HL-60 (cell line): ENCODE measurements around the gene KDM3A.

Source experiments
- GABPA ChIP-seq: IDR thresholded peaks from 2 replicates; pipeline ENCODE4 v1.6.1; 2012; ENCODE audit warnings: low read depth
- POLR2AphosphoS5 ChIP-seq: IDR thresholded peaks from 2 replicates; pipeline ENCODE4 v1.6.1; 2012; ENCODE audit warnings: low read depth
- SPI1 ChIP-seq: IDR thresholded peaks from 2 replicates; pipeline ENCODE4 v1.6.1; 2012; ENCODE audit warnings: low read depth, mild to moderate bottlenecking, borderline replicate concordance
- TF ChIP-seq, protein P1 (sequence below): IDR thresholded peaks from 2 replicates; pipeline ENCODE4 v1.6.1; 2012; ENCODE audit warnings: low read depth; ENCODE audit not compliant: insufficient replicate concordance
- TF ChIP-seq, protein P2 (sequence below): IDR thresholded peaks from one replicate; pipeline ENCODE4 v1.5.1; 2011; ENCODE audit warnings: low read length, control low read depth, inconsistent platforms; ENCODE audit not compliant: insufficient read depth

DNA sequence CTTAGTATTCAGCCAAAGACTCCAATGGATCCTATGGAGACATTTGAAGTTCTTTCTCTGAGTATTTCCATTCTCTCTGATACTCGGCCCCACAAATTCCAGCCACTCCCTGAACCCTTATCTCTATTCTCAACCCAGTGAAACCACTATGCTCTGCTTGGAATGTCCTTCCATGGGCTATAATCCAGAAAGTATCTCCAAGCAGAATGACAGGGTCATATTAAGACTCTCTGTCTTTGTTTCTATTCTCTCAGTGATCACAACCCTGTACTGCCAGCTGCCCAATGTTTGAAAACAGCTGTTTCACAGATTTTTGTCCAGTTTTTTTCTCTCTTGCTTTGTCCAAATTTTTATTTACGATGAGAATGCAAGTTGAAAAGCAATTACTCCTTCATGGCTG lies 100.2 kb downstream of the KDM3A start:
- TF ChIP-seq GABPA (no peak), POLR2AphosphoS5 (no peak), SPI1 (no peak)
- TF ChIP-seq, protein P1, sequence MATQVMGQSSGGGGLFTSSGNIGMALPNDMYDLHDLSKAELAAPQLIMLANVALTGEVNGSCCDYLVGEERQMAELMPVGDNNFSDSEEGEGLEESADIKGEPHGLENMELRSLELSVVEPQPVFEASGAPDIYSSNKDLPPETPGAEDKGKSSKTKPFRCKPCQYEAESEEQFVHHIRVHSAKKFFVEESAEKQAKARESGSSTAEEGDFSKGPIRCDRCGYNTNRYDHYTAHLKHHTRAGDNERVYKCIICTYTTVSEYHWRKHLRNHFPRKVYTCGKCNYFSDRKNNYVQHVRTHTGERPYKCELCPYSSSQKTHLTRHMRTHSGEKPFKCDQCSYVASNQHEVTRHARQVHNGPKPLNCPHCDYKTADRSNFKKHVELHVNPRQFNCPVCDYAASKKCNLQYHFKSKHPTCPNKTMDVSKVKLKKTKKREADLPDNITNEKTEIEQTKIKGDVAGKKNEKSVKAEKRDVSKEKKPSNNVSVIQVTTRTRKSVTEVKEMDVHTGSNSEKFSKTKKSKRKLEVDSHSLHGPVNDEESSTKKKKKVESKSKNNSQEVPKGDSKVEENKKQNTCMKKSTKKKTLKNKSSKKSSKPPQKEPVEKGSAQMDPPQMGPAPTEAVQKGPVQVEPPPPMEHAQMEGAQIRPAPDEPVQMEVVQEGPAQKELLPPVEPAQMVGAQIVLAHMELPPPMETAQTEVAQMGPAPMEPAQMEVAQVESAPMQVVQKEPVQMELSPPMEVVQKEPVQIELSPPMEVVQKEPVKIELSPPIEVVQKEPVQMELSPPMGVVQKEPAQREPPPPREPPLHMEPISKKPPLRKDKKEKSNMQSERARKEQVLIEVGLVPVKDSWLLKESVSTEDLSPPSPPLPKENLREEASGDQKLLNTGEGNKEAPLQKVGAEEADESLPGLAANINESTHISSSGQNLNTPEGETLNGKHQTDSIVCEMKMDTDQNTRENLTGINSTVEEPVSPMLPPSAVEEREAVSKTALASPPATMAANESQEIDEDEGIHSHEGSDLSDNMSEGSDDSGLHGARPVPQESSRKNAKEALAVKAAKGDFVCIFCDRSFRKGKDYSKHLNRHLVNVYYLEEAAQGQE = no peak
- TF ChIP-seq, protein P2, sequence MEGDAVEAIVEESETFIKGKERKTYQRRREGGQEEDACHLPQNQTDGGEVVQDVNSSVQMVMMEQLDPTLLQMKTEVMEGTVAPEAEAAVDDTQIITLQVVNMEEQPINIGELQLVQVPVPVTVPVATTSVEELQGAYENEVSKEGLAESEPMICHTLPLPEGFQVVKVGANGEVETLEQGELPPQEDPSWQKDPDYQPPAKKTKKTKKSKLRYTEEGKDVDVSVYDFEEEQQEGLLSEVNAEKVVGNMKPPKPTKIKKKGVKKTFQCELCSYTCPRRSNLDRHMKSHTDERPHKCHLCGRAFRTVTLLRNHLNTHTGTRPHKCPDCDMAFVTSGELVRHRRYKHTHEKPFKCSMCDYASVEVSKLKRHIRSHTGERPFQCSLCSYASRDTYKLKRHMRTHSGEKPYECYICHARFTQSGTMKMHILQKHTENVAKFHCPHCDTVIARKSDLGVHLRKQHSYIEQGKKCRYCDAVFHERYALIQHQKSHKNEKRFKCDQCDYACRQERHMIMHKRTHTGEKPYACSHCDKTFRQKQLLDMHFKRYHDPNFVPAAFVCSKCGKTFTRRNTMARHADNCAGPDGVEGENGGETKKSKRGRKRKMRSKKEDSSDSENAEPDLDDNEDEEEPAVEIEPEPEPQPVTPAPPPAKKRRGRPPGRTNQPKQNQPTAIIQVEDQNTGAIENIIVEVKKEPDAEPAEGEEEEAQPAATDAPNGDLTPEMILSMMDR = no peak
